Measurements from ENCODE around the gene URB2.

Gene URB2

GRCh38 chr1:229629261-229629660, 3.2 kb downstream of the URB2 start:
- peaks cover 78% of the 10 kb centered on the region for H3K79me2 ChIP-seq (ENCODE audit: insufficient read depth, low read length)
- H3K9me2 ChIP-seq (replicated peaks; ENCODE audit: low read depth, low read length), result no peaks in the 10 kb centered on the region
- peak overlapping the region; percentile 37 for H3K4me3 ChIP-seq (ENCODE audit: low read length, poor library complexity, severe bottlenecking)
- peaks cover 46% of the 10 kb centered on the region for H4K20me1 ChIP-seq (ENCODE audit: insufficient read depth, low read length, poor library complexity, severe bottlenecking)
- H3K9ac ChIP-seq (ENCODE audit: low read depth, low read length, poor library complexity, severe bottlenecking), result no peak overlapping the region
- peak overlapping the region; percentile 49 for H3K4me2 ChIP-seq (ENCODE audit: low read depth, low read length, poor library complexity, severe bottlenecking)
- no peaks in the 10 kb centered on the region for H3K27me3 ChIP-seq (ENCODE audit: insufficient read depth, low read length, poor library complexity, severe bottlenecking)
- H3F3A ChIP-seq (ENCODE audit: low read depth), result no peaks in the 10 kb centered on the region
- peaks cover 4% of the 10 kb centered on the region; the same call in 1 of the 2 replicates for H3K36me3 ChIP-seq (ENCODE audit: insufficient read depth, low read length)
- TF ChIP-seq EZH2phosphoT487 (IDR thresholded peaks at IDR 0.05; ENCODE audit: borderline replicate concordance), result no peak
- no peak for TF ChIP-seq CTCF (conservative IDR thresholded peaks at IDR 0.05; ENCODE audit: low read length)
- H3K4me1 ChIP-seq (ENCODE audit: insufficient read depth, low read length, poor library complexity, severe bottlenecking), result peaks cover 24% of the 10 kb centered on the region
- no peak overlapping the region for H2AFZ ChIP-seq (ENCODE audit: low read length)
- H3K9me3 ChIP-seq (ENCODE audit: insufficient read depth, low read depth, low read length), result no peaks in the 10 kb centered on the region

DNA sequence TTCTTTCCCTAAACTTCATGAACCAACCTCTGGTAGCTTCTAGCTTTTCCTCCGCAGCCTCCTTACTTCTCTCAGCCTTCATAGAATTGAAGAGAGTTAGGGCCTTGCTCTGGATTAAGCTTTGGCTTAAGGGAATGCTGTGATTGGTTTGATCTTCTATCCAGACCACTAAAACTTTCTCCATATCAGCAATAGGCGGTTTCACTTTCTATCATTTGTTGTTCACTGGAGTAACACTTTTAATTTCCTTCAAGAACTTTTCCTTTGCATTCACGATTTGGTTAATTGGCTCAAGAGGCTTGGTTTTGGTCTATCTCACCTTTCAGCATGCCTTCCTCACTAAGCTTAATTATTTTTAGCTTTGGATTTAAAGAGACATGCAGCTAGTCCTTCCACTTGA, 5.1 kb downstream of the URB2 start:
- Histone ChIP-seq H4K20me1 (ENCODE audit: insufficient read depth, low read length, poor library complexity, severe bottlenecking) (peaks cover 34% of the 10 kb centered on the region), H3K4me2 (ENCODE audit: low read depth, low read length, poor library complexity, severe bottlenecking) (peak overlapping the region; percentile 60), H3K9me2 (replicated peaks; ENCODE audit: low read depth, low read length) (no peaks in the 10 kb centered on the region), H3K4me3 (ENCODE audit: low read length, poor library complexity, severe bottlenecking) (peak overlapping the region; percentile 30), H3K27me3 (ENCODE audit: insufficient read depth, low read length, poor library complexity, severe bottlenecking) (no peaks in the 10 kb centered on the region), H2AFZ (ENCODE audit: low read length) (no peak overlapping the region), H3K9ac (ENCODE audit: low read depth, low read length, poor library complexity, severe bottlenecking) (no peak overlapping the region), H3K36me3 (ENCODE audit: insufficient read depth, low read length) (peaks cover 23% of the 10 kb centered on the region; the same call in 1 of the 2 replicates), H3K4me1 (ENCODE audit: insufficient read depth, low read length, poor library complexity, severe bottlenecking) (peaks cover 23% of the 10 kb centered on the region), H3K9me3 (ENCODE audit: insufficient read depth, low read depth, low read length) (no peaks in the 10 kb centered on the region), H3F3A (ENCODE audit: low read depth) (no peaks in the 10 kb centered on the region), H3K79me2 (ENCODE audit: insufficient read depth, low read length) (peaks cover 65% of the 10 kb centered on the region)
- TF ChIP-seq CTCF (conservative IDR thresholded peaks at IDR 0.05; ENCODE audit: low read length) (no peak), EZH2phosphoT487 (IDR thresholded peaks at IDR 0.05; ENCODE audit: borderline replicate concordance) (no peak)

DNA sequence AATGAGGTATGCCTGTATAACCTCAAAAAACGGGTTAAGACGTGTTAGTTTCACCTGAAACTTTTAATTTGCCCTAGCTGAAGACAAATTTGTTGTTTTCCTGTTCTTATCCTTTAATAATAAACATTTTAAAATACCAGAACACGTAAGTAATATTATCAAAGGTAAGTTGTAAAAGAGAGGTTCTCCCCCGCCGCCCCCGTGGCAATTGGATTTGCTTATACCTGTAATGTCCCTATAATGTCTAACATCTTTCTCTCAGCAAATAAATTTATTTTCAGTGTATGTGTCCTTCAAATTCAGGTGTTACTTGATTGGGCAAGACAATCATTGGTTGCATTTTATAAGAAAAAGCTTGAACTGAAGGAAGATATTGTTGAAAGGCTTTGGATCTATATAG, 5.9 kb downstream of the URB2 start:
- Histone ChIP-seq H3K4me3 (ENCODE audit: low read length, poor library complexity, severe bottlenecking) (no peak overlapping the region), H3K4me2 (ENCODE audit: low read depth, low read length, poor library complexity, severe bottlenecking) (no peak overlapping the region), H3K9ac (ENCODE audit: low read depth, low read length, poor library complexity, severe bottlenecking) (no peak overlapping the region), H3F3A (ENCODE audit: low read depth) (no peaks in the 10 kb centered on the region), H3K79me2 (ENCODE audit: insufficient read depth, low read length) (peaks cover 57% of the 10 kb centered on the region), H3K36me3 (ENCODE audit: insufficient read depth, low read length) (peaks cover 31% of the 10 kb centered on the region; the same call in 1 of the 2 replicates), H3K4me1 (ENCODE audit: insufficient read depth, low read length, poor library complexity, severe bottlenecking) (peaks cover 23% of the 10 kb centered on the region), H4K20me1 (ENCODE audit: insufficient read depth, low read length, poor library complexity, severe bottlenecking) (peaks cover 26% of the 10 kb centered on the region), H3K9me3 (ENCODE audit: insufficient read depth, low read depth, low read length) (no peaks in the 10 kb centered on the region), H3K9me2 (replicated peaks; ENCODE audit: low read depth, low read length) (no peaks in the 10 kb centered on the region), H3K27me3 (ENCODE audit: insufficient read depth, low read length, poor library complexity, severe bottlenecking) (no peaks in the 10 kb centered on the region), H2AFZ (ENCODE audit: low read length) (no peak overlapping the region)
- TF ChIP-seq CTCF (conservative IDR thresholded peaks at IDR 0.05; ENCODE audit: low read length) (no peak), EZH2phosphoT487 (IDR thresholded peaks at IDR 0.05; ENCODE audit: borderline replicate concordance) (no peak)

Measured in Loucy (cell line).